Vagina (tissue), 2 donors: Measurements from ENCODE around the gene PRKCB.

ENCODE experiments used
- POLR2A ChIP-seq, 2 donors: fragments of 450-650 bp; IDR thresholded peaks; one replicate each; pipeline ENCODE4 v1.6.1; 2017; ENCODE audit warnings: antibody characterized with exemption in 2 of 2, mild to moderate bottlenecking in 2 of 2, moderate library complexity in 2 of 2
- POLR2AphosphoS5 ChIP-seq, 2 donors: sonication (generic); formaldehyde crosslinking; IDR thresholded peaks; one replicate each; pipeline ENCODE4 v1.9.0; 2017; ENCODE audit warnings: antibody characterized with exemption in 2 of 2, mild to moderate bottlenecking in 2 of 2, low read depth in 1 of 2; ENCODE audit not compliant: insufficient read depth in 1 of 2
- TF ChIP-seq, protein P1 (sequence below), 3 experiments: fragments of 450-650 bp in 2 of 3; fragments of 200-600 bp in 1 of 3; sonication (generic) in 1 of 3; IDR thresholded peaks; one replicate each; pipeline ENCODE4 v1.5.1; 2017 to 2019; ENCODE audit warnings: antibody characterized with exemption in 3 of 3, mild to moderate bottlenecking in 2 of 3, moderate library complexity in 2 of 3

DNA sequence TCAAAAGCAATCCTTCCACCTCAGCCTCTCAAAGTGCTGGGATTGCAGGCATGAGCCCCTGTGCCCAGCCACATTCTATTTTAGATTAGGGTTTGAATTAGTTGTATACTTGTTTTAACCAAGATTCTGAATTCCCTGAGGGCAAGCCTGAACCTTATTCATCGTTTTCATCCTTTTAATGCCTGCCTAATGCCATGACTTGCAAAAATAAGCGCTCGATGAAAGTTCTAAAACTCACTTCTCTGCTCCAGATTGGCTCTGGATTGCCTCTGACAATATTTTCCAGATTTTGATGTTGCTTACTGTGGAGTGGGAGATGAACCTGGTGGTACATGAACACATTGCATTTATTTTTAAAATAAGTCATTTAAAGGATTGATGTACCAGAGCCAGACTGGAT lies 329.5 kb downstream of the PRKCB start:
- TF ChIP-seq, protein P1, sequence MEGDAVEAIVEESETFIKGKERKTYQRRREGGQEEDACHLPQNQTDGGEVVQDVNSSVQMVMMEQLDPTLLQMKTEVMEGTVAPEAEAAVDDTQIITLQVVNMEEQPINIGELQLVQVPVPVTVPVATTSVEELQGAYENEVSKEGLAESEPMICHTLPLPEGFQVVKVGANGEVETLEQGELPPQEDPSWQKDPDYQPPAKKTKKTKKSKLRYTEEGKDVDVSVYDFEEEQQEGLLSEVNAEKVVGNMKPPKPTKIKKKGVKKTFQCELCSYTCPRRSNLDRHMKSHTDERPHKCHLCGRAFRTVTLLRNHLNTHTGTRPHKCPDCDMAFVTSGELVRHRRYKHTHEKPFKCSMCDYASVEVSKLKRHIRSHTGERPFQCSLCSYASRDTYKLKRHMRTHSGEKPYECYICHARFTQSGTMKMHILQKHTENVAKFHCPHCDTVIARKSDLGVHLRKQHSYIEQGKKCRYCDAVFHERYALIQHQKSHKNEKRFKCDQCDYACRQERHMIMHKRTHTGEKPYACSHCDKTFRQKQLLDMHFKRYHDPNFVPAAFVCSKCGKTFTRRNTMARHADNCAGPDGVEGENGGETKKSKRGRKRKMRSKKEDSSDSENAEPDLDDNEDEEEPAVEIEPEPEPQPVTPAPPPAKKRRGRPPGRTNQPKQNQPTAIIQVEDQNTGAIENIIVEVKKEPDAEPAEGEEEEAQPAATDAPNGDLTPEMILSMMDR (IDR thresholded peaks at IDR 0.05) = no peak
- TF ChIP-seq POLR2A (IDR thresholded peaks at IDR 0.05) (no peak), POLR2AphosphoS5 (IDR thresholded peaks at IDR 0.05; ENCODE audit: insufficient read depth in 1 of 2, low read depth in 1 of 2) (no peak)
